Endothelial cell of umbilical vein (primary cell): ENCODE measurements around the gene MAP7D2.

ENCODE experiments used
- CTCF ChIP-seq, 2 donors: IDR thresholded peaks; 1 replicate in 1 of 2; 2 replicates in 1 of 2; pipeline ENCODE4 v1.5.1; 2011; ENCODE audit warnings: low read length in 2 of 2, mild to moderate bottlenecking in 2 of 2, moderate library complexity in 2 of 2, control low read depth in 1 of 2, inconsistent platforms in 1 of 2, low read depth in 1 of 2; ENCODE audit not compliant: insufficient read depth in 1 of 2; ENCODE audit errors: extremely low read depth in 1 of 2
- EZH2 ChIP-seq: IDR thresholded peaks from 2 replicates; pipeline ENCODE4 v1.6.1; 2012; ENCODE audit warnings: borderline replicate concordance, low read depth, mild to moderate bottlenecking, moderate library complexity, low read length, inconsistent platforms; ENCODE audit not compliant: severe bottlenecking
- FOS ChIP-seq: IDR thresholded peaks from 2 replicates; pipeline ENCODE4 v1.6.1; 2011; ENCODE audit warnings: mild to moderate bottlenecking, low read length, moderate library complexity, borderline replicate concordance; ENCODE audit not compliant: insufficient read depth
- GATA2 ChIP-seq: IDR thresholded peaks from 2 replicates; pipeline ENCODE4 v1.7.0; 2011; ENCODE audit warnings: low read depth, mild to moderate bottlenecking, moderate library complexity, mixed read lengths, low read length; ENCODE audit not compliant: insufficient read length, insufficient read depth
- JUN ChIP-seq: IDR thresholded peaks from 2 replicates; pipeline ENCODE4 v1.6.1; 2011; ENCODE audit warnings: borderline replicate concordance, low read depth; ENCODE audit not compliant: insufficient read length, insufficient read depth
- MAX ChIP-seq: IDR thresholded peaks from 2 replicates; pipeline ENCODE4 v1.6.1; 2011; ENCODE audit not compliant: insufficient read depth, insufficient read length
- MYC ChIP-seq: IDR thresholded peaks from one replicate; pipeline ENCODE4 v1.6.1; 2011; ENCODE audit warnings: mild to moderate bottlenecking, low read depth, low read length
- POLR2A ChIP-seq: IDR thresholded peaks from 2 replicates; pipeline ENCODE4 v1.6.1; 2012; ENCODE audit warnings: low read depth, mild to moderate bottlenecking, control low read depth, low read length
- POLR2AphosphoS5 ChIP-seq: IDR thresholded peaks from 2 replicates; pipeline ENCODE4 v1.6.1; 2012; ENCODE audit warnings: low read depth, mild to moderate bottlenecking, control low read depth, low read length, moderate library complexity; ENCODE audit not compliant: insufficient read depth

GRCh38 chrX:20091499-20091898 is 25.2 kb downstream of the MAP7D2 start:
- no peak for TF ChIP-seq CTCF (IDR thresholded peaks at IDR 0.05; ENCODE audit: extremely low read depth in 1 of 2, insufficient read depth in 1 of 2, low read depth in 1 of 2, low read length in 2 of 2)
- TF ChIP-seq POLR2AphosphoS5, result no peak
- TF ChIP-seq POLR2A, result no peak
- no peak for TF ChIP-seq JUN
- no peak for TF ChIP-seq EZH2
- no peak for TF ChIP-seq MAX
- TF ChIP-seq FOS, result no peak
- TF ChIP-seq MYC, result no peak
- TF ChIP-seq GATA2, result no peak
